ENCODE measurements around the gene HNRNPM. TPM values are rescaled to one million over a fixed set of nuclear protein-coding genes. Genes with fewer than 3 reads are reported as not detected.

HNRNPM gene
- total RNA-seq, 4 donors from 2014 or later: 60.4 to 103 (median 79.7) TPM

GRCh38 chr19:8453616-8454015, 8.8 kb downstream of the HNRNPM start:
- TF ChIP-seq CTCF (IDR thresholded peaks at IDR 0.05) (no peak), POLR2A (IDR thresholded peaks at IDR 0.05) (no peak)
- no peak for DNase-seq (ENCODE audit: low spot score in 2 of 2)
- no peak overlapping the region for H3K4me3 ChIP-seq (ENCODE audit: low read depth, poor library complexity, severe bottlenecking)
- WGBS, 2 donors: 79 to 84% methylated on average over 6 of the region's 6 CpGs
- intact Hi-C loops (cut with DNase I; ENCODE audit: low total_unique reads): no loop called here

- 52 to 54% methylated on average over 1 of the region's 1 CpG for WGBS, 2 donors
- intact Hi-C loops (cut with DNase I; ENCODE audit: low total_unique reads): no loop called here
- no peak overlapping the region for H3K4me3 ChIP-seq (ENCODE audit: low read depth, poor library complexity, severe bottlenecking)
- TF ChIP-seq POLR2A (IDR thresholded peaks at IDR 0.05) (no peak), CTCF (IDR thresholded peaks at IDR 0.05) (no peak)
- DNase-seq (ENCODE audit: low spot score in 2 of 2): no peak
Observed at GRCh38 chr19:8454218-8454617, 9.4 kb downstream of the HNRNPM start.

DNA sequence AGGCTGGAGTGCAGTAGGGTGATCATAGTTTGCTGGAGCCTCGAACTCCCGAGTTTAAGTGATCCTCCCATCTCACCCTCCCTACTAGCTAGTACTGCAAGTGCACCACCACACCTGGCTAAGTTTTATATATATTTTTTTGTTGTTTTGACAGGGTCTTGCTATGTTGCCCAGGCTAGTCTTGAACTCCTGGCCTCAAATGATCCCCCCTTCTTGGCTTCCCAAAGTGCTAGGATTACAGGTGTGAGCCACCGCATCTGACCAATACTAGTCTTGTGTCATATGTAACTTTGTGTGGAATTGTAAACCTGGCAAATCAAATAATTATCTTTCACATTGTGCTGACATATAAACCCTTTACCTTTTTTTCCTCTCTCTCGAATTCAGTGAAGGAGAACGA, 10.2 kb downstream of the HNRNPM start:
- no peak for DNase-seq (ENCODE audit: low spot score in 2 of 2)
- WGBS, 2 donors: 71 to 83% methylated on average over 5 of the region's 5 CpGs
- intact Hi-C loops (cut with DNase I; ENCODE audit: low total_unique reads): no loop called here
- no peak overlapping the region for H3K4me3 ChIP-seq (ENCODE audit: low read depth, poor library complexity, severe bottlenecking)
- TF ChIP-seq POLR2A (IDR thresholded peaks at IDR 0.05): no peak
- TF ChIP-seq CTCF (IDR thresholded peaks at IDR 0.05): no peak

- intact Hi-C loops (cut with DNase I; ENCODE audit: low total_unique reads): no loop called here
- no peak overlapping the region for H3K4me3 ChIP-seq (ENCODE audit: low read depth, poor library complexity, severe bottlenecking)
- TF ChIP-seq CTCF (IDR thresholded peaks at IDR 0.05) (no peak), POLR2A (IDR thresholded peaks at IDR 0.05) (no peak)
- WGBS, 2 donors: 63 to 72% methylated on average over 7 of the region's 7 CpGs
- no peak for DNase-seq (ENCODE audit: low spot score in 2 of 2)
Observed at GRCh38 chr19:8456064-8456463, 11.3 kb downstream of the HNRNPM start.

DNA sequence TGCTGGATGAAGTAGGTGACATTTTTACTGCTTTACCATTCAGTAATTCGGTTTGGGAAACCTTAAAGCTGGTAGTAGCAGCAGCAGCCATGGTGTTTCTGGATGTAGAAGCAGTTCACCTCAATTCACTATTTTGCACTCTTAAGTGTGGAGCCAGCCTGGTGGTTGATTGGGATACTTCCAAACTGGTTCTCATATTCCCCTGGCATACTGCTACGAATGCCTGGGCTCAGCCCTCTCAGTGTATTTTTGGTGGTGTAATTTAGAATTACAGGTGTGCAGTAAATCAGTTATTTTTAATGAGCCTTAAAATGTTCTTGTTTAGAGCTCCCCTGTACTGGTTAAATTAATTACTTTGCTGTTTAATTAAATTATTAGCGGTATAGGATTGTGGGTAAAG, 12.4 kb downstream of the HNRNPM start:
- WGBS, 2 donors: 69 to 72% methylated on average over 3 of the region's 3 CpGs
- no peak for DNase-seq (ENCODE audit: low spot score in 2 of 2)
- intact Hi-C loops (cut with DNase I; ENCODE audit: low total_unique reads): no loop called here
- H3K4me3 ChIP-seq (ENCODE audit: low read depth, poor library complexity, severe bottlenecking): no peak overlapping the region
- TF ChIP-seq CTCF (IDR thresholded peaks at IDR 0.05): no peak

- DNase-seq (ENCODE audit: low spot score in 2 of 2): no peak
- TF ChIP-seq CTCF (IDR thresholded peaks at IDR 0.05) (no peak), POLR2A (IDR thresholded peaks at IDR 0.05) (no peak)
- 69 to 71% methylated on average over 1 of the region's 1 CpG for whole genome bisulfite sequencing, 2 donors
- no peak overlapping the region for H3K4me3 ChIP-seq (ENCODE audit: low read depth, poor library complexity, severe bottlenecking)
- intact Hi-C loops (cut with DNase I; ENCODE audit: low total_unique reads): no loop called here
Observed at GRCh38 chr19:8457827-8458226, 13.1 kb downstream of the HNRNPM start.
